IPS-20b (cell line): ENCODE measurements around the gene BBS4.

ENCODE experiments used
- H3K27ac ChIP-seq: one replicate; pipeline ENCODE4 v1.5.1; 2013; ENCODE audit warnings: low read length
- H3K27me3 ChIP-seq: 2 replicates; pipeline ENCODE4 v1.6.1; 2013; ENCODE audit warnings: mild to moderate bottlenecking, low read length, inconsistent platforms; ENCODE audit not compliant: insufficient read depth
- H3K36me3 ChIP-seq: 2 replicates; pipeline ENCODE4 v1.6.1; 2013; ENCODE audit warnings: low read depth, mild to moderate bottlenecking, inconsistent platforms, low read length, moderate library complexity; ENCODE audit not compliant: insufficient read depth
- H3K4me1 ChIP-seq: 2 replicates; pipeline ENCODE4 v1.6.1; 2013; ENCODE audit warnings: mild to moderate bottlenecking, control low read depth, inconsistent platforms, low read length, moderate library complexity; ENCODE audit not compliant: insufficient read depth
- H3K4me3 ChIP-seq: 2 replicates; pipeline ENCODE4 v1.5.1; 2013; ENCODE audit warnings: mild to moderate bottlenecking, low read length, inconsistent platforms
- H3K9ac ChIP-seq: 2 replicates; pipeline ENCODE4 v1.6.1; 2013; ENCODE audit warnings: low read depth, mild to moderate bottlenecking, inconsistent platforms, low read length, moderate library complexity
- H3K9me3 ChIP-seq: 2 replicates; pipeline ENCODE4 v1.6.1; 2013; ENCODE audit warnings: mild to moderate bottlenecking, low read depth, low read length, inconsistent platforms; ENCODE audit not compliant: insufficient read depth

Gene BBS4

DNA sequence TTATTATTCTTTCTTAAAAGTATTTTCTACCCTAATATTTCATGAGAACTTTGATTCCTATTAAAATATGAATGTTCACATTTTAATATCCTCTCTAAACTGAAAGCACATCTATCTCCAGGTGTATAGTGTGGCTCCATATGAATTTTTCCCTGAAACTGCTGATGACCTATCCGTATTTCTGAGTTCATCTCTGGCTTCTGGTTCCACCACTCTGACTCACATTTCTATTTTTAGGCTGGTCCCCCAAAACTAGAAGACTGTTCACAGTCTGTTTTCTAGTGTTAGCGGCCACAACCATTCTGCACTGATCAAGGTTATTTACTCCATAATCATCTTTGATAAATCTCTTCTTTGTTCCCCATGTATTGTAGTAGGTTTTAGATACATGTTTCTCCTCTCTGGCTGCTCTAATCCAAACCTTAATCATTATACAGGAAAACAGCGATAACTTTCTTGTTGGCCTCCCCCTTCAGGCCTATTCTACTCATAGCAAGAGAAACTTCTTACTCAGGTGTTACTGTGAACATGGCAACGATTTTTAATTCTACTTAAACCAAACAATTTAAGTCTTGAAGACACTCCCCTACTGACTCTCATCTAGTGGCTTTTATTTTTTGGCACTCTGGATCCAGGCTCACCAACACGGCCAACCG is 84.8 kb downstream of the BBS4 start:
- no peaks in the 10 kb centered on the region for H3K4me1 ChIP-seq
- no peak overlapping the region for H3K27ac ChIP-seq
- H3K36me3 ChIP-seq = peaks cover 85% of the 10 kb centered on the region
- no peaks in the 10 kb centered on the region for H3K27me3 ChIP-seq
- no peak overlapping the region for H3K9ac ChIP-seq
- no peak overlapping the region for H3K4me3 ChIP-seq
- H3K9me3 ChIP-seq = peaks cover 23% of the 10 kb centered on the region

DNA sequence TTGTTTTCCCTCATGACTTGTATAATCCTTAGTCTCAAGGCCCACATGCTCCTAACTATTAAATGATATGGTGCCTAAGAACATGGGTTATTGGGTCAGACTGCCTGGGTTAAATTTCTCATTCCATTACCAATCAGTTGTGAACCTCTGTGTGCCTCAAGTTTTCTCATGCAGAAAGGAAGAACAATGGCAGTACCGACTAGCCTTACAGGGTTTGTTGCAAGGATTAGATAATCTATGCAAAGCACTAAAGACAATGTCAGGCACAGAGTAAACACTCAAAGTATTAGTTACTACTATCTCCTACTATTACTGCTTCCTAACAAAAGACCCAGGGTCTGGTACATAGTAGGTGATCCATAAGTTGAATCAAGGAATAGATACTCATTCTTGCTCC is 85.3 kb downstream of the BBS4 start:
- Histone ChIP-seq H3K9ac (no peak overlapping the region), H3K27me3 (no peaks in the 10 kb centered on the region), H3K27ac (no peak overlapping the region), H3K4me1 (no peaks in the 10 kb centered on the region), H3K9me3 (peaks cover 19% of the 10 kb centered on the region), H3K4me3 (no peak overlapping the region), H3K36me3 (peaks cover 79% of the 10 kb centered on the region)

GRCh38 chr15:72774696-72775383 is 88.8 kb downstream of the BBS4 start:
- Histone ChIP-seq H3K27ac (no peak overlapping the region), H3K27me3 (no peaks in the 10 kb centered on the region), H3K4me1 (no peaks in the 10 kb centered on the region), H3K4me3 (no peak overlapping the region), H3K9ac (no peak overlapping the region), H3K9me3 (no peaks in the 10 kb centered on the region), H3K36me3 (peaks cover 52% of the 10 kb centered on the region)

GRCh38 chr15:72778796-72779195 is 92.8 kb downstream of the BBS4 start:
- Histone ChIP-seq H3K4me1 (peaks cover 7% of the 10 kb centered on the region), H3K4me3 (no peak overlapping the region), H3K9ac (no peak overlapping the region), H3K27ac (no peak overlapping the region), H3K9me3 (no peaks in the 10 kb centered on the region), H3K36me3 (peaks cover 25% of the 10 kb centered on the region), H3K27me3 (no peaks in the 10 kb centered on the region)

DNA sequence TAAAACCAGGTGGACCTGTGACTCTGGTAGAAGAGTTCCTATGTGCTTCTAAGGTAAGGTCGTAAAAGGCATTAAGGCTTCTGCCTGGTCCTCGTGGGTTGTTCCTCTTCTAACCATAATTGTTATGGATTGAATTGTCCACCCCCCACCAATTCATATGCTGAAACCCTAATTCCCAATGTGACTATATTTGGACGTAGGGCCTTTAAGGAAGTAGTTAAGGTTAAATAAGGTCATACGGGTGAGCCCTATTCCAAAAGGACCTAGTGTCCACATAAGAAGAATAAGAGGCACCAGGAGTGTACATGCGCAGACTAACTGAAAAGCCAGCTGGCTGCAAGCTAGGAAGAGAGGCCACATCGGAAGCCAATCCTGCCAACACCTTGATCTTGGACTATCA is 95.6 kb downstream of the BBS4 start:
- H3K4me1 ChIP-seq = peaks cover 7% of the 10 kb centered on the region
- no peaks in the 10 kb centered on the region for H3K9me3 ChIP-seq
- peaks cover 16% of the 10 kb centered on the region; the same call in 1 of the 2 replicates for H3K36me3 ChIP-seq
- H3K4me3 ChIP-seq = peak overlapping the region; percentile 98
- H3K27me3 ChIP-seq = no peaks in the 10 kb centered on the region
- H3K27ac ChIP-seq = no peak overlapping the region
- no peak overlapping the region for H3K9ac ChIP-seq

DNA sequence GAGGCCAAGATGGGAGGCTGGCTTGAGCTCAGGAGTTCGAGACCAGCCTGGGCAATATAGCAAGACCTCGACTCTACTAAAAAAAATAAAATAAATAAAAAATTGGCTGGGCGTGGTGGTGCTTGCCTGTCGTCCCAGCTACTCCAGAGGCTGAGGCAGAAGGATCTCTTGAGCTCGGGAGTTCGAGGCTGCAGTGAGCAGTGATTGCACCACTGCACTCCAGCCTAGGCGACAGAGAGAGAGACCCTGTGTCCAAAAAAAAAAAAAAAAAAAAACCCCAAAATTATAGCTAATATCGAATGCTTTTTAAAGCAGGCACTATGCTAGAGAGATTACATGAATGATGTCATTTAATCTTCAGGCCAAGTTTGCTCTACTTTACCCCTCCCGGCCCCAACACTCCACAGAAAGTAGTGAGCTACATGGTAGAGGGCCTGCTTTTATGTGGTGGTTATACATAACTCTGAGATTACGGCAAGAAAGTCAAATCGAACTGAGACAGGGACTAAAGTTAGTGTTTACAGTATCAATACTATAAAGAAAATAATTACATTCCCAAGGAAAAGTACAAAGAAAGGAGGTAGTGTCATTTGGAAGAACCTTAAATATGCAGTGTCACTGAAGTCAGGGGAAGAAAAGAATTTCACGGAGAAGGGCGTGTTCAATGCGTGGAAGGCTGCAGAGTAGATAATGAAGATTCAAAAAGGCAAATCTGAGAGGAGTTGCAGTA is 96.4 kb downstream of the BBS4 start:
- Histone ChIP-seq H3K36me3 (peaks cover 12% of the 10 kb centered on the region; the same call in 1 of the 2 replicates), H3K27ac (no peak overlapping the region), H3K4me3 (peak overlapping the region; percentile 98), H3K27me3 (no peaks in the 10 kb centered on the region), H3K9ac (peak overlapping the region; percentile 89), H3K4me1 (peaks cover 7% of the 10 kb centered on the region), H3K9me3 (no peaks in the 10 kb centered on the region)

DNA sequence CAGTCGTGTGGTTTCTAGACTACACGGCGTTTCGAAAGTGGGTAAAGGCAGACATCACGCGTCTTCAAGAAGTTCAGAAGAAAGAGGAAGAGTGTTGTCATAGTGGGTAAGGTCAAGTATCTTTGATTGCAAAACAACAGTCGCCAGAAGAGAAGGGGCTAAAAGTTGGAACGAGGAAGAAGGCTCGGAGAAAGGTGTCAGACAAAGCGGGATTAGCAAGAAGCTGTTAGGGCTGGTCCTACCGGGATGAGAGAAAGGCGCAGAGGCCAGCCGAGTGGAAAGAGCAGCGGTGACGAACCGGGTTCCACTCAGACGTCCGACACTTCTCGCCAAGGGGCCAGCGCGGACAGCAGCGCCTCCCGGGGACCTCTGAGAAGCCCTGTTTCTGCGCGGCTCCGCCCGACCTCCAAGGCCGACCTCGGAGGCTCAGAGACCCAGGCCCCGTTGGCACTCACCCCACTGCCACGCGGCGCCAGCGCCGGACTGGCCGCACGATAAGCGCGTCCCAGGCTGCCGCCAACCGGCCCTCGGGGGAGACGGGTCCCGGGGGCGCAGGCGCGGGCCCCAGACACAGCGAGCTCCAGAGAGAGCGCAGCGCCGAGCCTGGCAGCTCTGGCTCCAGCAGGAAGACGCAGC is 97.1 kb downstream of the BBS4 start:
- Histone ChIP-seq H3K27me3 (no peaks in the 10 kb centered on the region), H3K9me3 (no peaks in the 10 kb centered on the region), H3K9ac (peak overlapping the region; percentile 89), H3K27ac (no peak overlapping the region), H3K36me3 (peaks cover 12% of the 10 kb centered on the region; the same call in 1 of the 2 replicates), H3K4me1 (peaks cover 7% of the 10 kb centered on the region), H3K4me3 (peak overlapping the region; percentile 98)

DNA sequence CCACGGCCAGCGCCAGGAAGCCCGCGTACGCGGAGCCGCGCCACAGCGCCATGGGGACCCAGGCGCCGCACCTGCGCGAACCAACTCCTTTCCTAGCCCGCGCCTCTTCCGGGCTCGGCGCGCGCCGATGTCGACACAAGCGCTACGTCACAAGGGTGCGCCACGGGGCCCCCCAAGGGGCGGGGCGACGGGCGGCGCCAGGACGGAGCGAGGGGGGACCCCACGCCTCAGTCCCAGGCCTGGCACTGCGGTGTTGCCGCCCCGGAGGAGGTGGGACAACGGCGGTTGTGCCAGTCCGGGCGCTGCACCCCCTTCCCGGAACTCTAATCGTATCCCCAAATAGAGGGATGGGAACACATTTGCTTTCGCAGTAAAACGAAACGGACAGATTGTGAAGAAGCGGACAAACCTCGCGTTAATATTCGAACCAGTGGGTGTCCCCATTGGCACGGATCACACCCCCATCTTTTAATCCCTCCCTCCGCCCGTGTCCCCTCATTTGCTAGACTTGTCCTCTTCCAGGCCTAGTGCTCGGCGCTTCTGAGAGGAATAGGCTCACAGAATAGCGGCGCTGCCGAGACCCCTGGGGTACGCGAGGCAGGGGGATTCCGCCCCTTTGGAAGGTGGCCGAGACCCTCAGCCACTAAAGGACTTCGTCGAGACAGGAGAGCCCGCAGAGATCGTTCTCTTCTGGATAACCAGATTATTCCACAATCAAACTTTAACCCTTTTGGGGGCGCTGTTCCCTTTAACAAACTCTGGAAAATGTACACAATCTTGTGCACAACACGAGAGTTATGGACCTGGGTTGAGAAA is 97.8 kb downstream of the BBS4 start, which contains the start of gene ADPGK:
TSS of gene ADPGK (minus strand) at position 119 of the 816 bp plus-strand sequence. CDS start at position 52, 67 bp downstream.
- H3K4me3 ChIP-seq = peak within 1 kb of the TSS; percentile 98
- peaks cover 7% of the 10 kb centered on the region for H3K4me1 ChIP-seq
- no peaks in the 10 kb centered on the region for H3K27me3 ChIP-seq
- H3K9ac ChIP-seq = peak within 1 kb of the TSS; percentile 89
- peak within 1 kb of the TSS; percentile 9 for H3K27ac ChIP-seq
- peaks cover 12% of the 10 kb centered on the region; the same call in 1 of the 2 replicates for H3K36me3 ChIP-seq
- H3K9me3 ChIP-seq = no peaks in the 10 kb centered on the region

DNA sequence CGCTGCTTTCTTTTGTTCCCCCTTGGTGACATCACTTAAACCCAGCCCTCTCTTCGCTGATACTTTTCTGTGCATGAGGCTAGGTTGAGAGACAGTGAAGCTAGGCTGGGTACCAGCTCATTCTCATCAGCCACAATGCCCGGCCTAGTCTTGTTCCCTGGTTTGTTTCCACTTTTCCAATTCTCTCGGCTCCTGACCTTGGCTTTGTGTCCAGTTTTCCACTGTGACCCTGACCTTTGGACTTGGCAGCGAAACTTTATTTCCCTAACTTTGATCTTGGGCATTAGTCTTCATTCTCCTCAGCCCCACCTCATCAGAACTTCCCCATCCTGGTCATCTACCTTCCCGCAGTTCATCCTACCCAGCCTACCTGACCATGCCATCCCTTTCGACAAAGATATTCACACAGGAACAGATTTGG is 98.5 kb downstream of the BBS4 start:
- Histone ChIP-seq H3K36me3 (peaks cover 12% of the 10 kb centered on the region; the same call in 1 of the 2 replicates), H3K27me3 (no peaks in the 10 kb centered on the region), H3K4me3 (peak overlapping the region; percentile 98), H3K9me3 (no peaks in the 10 kb centered on the region), H3K9ac (peak overlapping the region; percentile 89; the same call in 1 of the 2 replicates), H3K4me1 (peaks cover 7% of the 10 kb centered on the region), H3K27ac (no peak overlapping the region)

GRCh38 chr15:72785432-72785831 is 99.4 kb downstream of the BBS4 start:
- Histone ChIP-seq H3K4me1 (peaks cover 7% of the 10 kb centered on the region), H3K9me3 (no peaks in the 10 kb centered on the region), H3K27ac (no peak overlapping the region), H3K27me3 (no peaks in the 10 kb centered on the region), H3K9ac (no peak overlapping the region), H3K4me3 (no peak overlapping the region), H3K36me3 (peaks cover 6% of the 10 kb centered on the region; the same call in 1 of the 2 replicates)

DNA sequence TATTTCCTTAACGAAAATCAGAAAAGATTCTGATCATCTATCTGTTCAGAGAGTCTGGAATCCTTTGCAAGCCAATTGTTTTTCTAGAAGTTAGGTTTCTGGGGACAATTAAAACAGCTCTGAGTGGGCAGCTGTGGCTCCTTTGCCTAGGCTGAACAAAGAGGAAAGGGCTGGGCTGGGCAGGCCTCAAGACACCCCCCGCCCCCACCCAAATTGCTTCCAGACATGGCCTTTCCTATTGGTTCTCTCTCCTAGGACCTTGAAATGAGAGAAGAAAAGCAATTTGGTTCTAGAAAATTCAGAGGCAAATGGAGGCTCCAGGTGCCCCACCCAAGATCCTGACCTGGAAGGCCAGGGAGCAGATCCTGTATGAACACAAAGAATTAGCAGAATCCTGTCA is 99.8 kb downstream of the BBS4 start:
- H3K4me3 ChIP-seq = no peak overlapping the region
- no peak overlapping the region for H3K9ac ChIP-seq
- H3K36me3 ChIP-seq = peaks cover 6% of the 10 kb centered on the region; the same call in 1 of the 2 replicates
- H3K4me1 ChIP-seq = peaks cover 7% of the 10 kb centered on the region
- H3K9me3 ChIP-seq = no peaks in the 10 kb centered on the region
- no peak overlapping the region for H3K27ac ChIP-seq
- no peaks in the 10 kb centered on the region for H3K27me3 ChIP-seq
